T-helper 2 cell treated with Interferon-gamma antibody and Interleukin-4, amounts not matched to agents 5 μg/mL and 100 μg/mL, for 36 hours (primary cell): Measurements from ENCODE around the gene HOXB3.

Source experiments
- DNase-seq: peaks from one replicate; pipeline ENCODE4 v3.0.0; 2021; ENCODE audit warnings: low spot score
- H3K27ac Mint-ChIP-seq: one replicate; pipeline ENCODE4 v1.8.0; 2021; ENCODE audit warnings: mild to moderate bottlenecking, mixed read lengths
- H3K27me3 Mint-ChIP-seq: one replicate; pipeline ENCODE4 v1.8.0; 2021; ENCODE audit warnings: low read depth, mixed read lengths
- H3K36me3 Mint-ChIP-seq: one replicate; pipeline ENCODE4 v1.8.0; 2021; ENCODE audit warnings: low read depth, mixed read lengths
- H3K4me1 Mint-ChIP-seq: one replicate; pipeline ENCODE4 v1.8.0; 2021; ENCODE audit warnings: low read depth, mixed read lengths
- H3K4me3 Mint-ChIP-seq: one replicate; pipeline ENCODE4 v1.8.0; 2022; ENCODE audit warnings: mild to moderate bottlenecking, moderate library complexity, mixed read lengths
- H3K9me3 Mint-ChIP-seq: one replicate; pipeline ENCODE4 v1.8.0; 2021; ENCODE audit warnings: mixed read lengths

The HOXB3 gene

DNA sequence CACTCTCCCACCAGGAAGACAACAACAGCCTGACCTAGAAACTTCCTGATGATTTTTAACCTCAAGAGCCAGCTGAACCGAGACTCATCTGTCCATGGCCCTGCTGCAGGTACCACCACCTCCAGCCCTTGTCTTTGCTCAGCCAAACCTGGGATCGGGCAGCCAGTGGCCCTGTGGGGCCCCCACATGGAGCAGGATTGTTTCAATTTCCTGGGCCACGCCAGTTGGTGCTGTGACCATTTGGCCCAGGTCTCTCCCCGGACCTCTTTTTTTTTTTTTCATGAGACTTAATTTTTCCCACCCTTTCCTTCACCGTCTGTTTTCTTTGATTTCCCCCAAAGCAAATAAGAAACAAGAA is 36.9 kb downstream of the HOXB3 start:
- Mint-ChIP-seq H3K27ac (no peak overlapping the region), H3K9me3 (no peaks in the 10 kb centered on the region), H3K4me1 (peaks cover 16% of the 10 kb centered on the region), H3K4me3 (no peak overlapping the region), H3K36me3 (peaks cover 16% of the 10 kb centered on the region), H3K27me3 (peaks cover 25% of the 10 kb centered on the region)
- no peak for DNase-seq

DNA sequence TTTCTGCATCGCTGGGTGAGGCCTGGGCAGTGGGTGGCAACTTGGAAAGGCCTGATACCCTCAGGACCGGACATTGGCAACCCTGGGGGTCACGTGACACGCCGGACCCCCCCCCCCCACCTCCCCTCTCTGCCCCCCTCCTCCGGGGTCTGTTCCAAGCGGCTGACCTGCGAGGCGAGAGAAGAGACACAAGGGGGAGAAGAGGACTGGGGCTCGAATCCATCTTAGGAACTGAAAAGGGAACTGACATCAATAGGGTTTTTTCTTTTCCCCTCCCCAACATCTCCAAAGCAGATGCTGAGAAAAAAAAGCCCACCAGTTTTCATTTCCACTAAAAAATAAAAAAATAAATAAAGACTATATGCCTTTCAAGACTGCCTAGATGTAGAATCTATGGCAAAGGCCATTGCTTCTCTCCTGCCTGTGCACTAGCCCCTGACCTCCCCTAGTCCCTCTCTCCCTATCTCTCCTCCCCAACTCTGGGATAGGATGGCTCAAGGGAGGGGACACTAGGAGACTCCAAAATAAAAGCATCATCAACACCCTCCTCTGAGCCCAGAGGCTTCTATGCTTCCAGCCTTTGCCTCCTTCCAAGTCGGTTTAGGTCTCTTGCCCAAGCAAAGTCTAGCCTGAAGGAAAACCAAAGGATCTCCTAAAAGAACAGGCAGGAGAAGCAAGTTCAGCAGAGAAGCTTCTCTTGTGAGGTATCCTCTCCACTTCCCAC is 37.4 kb downstream of the HOXB3 start:
- Mint-ChIP-seq H3K36me3 (peaks cover 16% of the 10 kb centered on the region), H3K9me3 (no peaks in the 10 kb centered on the region), H3K4me3 (no peak overlapping the region), H3K27me3 (peaks cover 24% of the 10 kb centered on the region), H3K27ac (no peak overlapping the region), H3K4me1 (peaks cover 20% of the 10 kb centered on the region)
- DNase-seq = no peak

DNA sequence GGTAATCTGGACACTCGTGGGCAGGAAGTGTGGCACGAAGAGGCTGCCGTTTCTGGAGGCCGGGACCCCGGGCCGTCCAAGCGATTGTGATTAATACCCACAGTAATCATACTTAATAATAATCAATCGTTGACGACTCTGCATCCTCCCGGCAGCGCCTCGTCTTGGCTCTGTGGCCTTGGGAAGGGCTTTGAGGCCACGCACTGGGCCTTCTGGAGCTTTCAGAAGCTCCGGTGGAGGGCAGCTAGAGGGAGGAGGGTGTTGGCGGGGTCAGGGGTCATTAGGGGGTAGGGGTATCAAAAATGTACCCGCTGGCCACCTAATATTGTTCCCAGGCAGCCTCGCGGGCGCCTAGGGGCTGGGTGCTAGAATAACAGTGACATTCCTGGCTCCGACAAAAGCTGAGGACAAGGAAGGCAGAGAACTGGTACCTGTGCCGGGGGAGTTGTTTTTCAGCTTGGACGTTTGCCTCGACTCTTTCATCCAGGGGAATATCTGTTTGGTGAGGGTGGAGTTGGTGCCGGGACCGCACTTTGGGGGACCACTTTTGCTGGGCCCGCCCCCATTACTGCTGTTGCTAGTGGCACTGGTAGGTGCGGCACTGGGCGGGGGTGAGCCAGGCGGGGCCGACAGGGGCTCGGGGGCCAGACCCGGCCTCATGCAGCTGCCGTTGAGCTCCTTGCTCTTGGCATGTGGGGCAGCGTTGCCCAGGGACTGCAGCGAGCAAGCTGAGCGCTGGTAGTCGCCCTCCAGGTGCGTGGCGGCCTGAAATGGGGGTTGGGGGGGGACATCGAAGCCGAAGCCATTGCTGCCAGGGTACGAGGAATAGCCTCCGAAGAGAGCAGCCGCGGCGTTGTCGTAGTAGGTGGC is 38.2 kb downstream of the HOXB3 start:
- Mint-ChIP-seq H3K27ac (no peak overlapping the region), H3K4me1 (peaks cover 27% of the 10 kb centered on the region), H3K27me3 (peaks cover 22% of the 10 kb centered on the region), H3K9me3 (no peaks in the 10 kb centered on the region), H3K4me3 (no peak overlapping the region), H3K36me3 (peaks cover 16% of the 10 kb centered on the region)
- DNase-seq = no peak

DNA sequence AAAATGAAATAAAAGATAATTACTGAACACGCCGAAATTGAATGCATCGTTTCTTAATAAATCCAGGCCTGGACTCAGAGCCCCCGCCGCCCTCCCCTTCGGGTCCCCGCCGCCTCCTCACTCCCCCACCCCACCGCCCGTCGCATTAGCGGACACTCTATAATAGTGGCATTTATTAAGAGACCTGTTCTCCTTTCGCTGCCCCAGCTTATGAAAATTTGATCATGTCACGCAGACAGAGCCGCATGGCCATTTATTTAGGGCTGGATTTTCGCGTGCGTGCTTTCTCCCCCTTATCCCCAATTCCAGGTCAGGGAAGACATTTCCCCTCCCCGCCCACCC is 38.9 kb downstream of the HOXB3 start:
- Mint-ChIP-seq H3K4me1 (peaks cover 32% of the 10 kb centered on the region), H3K4me3 (no peak overlapping the region), H3K27me3 (peaks cover 16% of the 10 kb centered on the region), H3K9me3 (no peaks in the 10 kb centered on the region), H3K27ac (no peak overlapping the region), H3K36me3 (peaks cover 16% of the 10 kb centered on the region)
- DNase-seq = no peak

DNA sequence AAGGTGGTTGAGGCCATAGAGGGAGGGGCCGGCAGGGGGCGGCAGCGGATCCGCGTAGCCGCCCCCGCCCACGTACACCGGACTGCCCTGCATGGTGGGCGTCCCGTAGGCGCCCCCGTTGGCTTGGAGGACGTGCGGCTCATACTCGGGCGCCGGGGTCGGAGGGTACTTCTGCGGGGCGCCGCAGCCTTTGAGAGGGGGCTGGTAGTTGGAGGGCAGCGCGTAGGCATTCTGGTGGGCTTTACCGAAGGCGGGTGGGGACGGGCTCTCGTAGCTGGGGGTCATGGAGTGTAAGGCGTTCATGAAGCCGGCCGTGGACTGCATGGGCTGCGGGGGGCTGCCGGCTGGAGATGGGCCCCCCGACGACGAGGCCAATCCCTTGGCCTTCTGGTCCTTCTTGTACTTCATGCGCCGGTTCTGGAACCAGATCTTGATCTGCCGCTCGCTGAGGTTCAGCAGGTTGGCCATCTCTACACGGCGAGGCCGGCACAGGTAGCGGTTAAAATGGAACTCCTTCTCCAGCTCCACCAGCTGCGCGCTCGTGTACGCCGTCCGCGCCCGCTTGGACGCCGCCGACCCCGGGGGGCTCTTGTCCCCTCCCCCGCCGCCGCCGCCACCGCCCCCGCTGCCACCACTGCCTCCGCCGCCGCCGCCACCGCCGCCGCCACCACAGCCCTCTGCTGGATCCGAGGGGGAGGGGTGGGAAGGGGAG is 39.4 kb downstream of the HOXB3 start:
- Mint-ChIP-seq H3K36me3 (peaks cover 16% of the 10 kb centered on the region), H3K4me1 (peaks cover 35% of the 10 kb centered on the region), H3K9me3 (no peaks in the 10 kb centered on the region), H3K27me3 (peaks cover 11% of the 10 kb centered on the region), H3K27ac (no peak overlapping the region), H3K4me3 (no peak overlapping the region)
- no peak for DNase-seq

DNA sequence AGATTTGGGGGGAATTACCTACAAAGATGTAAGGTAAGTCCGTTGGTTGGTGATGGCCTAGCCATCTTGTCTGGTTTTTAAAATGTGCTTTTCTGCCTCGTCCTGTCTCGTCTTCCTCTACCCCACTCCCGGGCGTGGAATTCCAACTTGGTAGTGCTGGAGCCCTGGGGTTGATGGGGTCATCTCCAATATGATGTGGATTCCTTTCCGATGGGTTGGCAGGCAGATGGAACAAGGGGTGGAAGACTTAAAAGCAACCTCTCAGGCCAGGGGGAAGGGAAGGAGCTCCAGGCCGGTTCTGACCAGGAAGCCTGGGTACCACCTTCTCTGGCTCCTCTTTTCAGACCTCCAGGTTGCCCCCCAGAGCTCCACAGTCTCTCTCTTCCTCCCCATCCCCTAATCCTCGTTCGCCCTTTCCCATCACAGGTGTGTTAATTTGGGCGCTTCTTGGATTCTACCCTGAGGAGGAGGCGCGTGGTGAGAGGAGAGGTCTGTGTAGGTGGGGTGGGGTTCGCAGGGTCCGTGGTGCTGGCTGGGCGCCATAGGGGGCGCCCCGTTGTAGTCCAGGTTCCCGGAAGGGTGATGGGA is 40.0 kb downstream of the HOXB3 start:
- Mint-ChIP-seq H3K9me3 (no peaks in the 10 kb centered on the region), H3K27me3 (peaks cover 9% of the 10 kb centered on the region), H3K36me3 (peaks cover 15% of the 10 kb centered on the region), H3K4me3 (no peak overlapping the region), H3K27ac (no peak overlapping the region), H3K4me1 (peaks cover 36% of the 10 kb centered on the region)
- DNase-seq = no peak

DNA sequence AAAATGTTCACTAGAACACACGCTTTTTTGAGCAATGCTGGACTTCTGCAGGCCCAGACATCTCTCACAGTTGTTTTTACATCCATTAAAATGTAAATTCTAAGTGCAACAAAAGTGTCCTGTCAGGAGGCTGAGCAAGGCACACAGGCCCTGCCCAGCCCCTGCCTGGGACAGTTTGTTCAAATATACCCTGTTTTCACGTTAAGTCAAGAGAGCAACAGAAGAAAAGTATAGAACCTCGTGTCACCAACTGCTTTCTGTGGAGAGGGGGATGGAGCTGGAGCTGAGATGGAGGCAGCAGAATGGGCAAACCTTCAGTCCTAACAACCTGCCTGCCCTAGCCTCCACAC is 40.8 kb downstream of the HOXB3 start:
- Mint-ChIP-seq H3K9me3 (no peaks in the 10 kb centered on the region), H3K36me3 (peaks cover 16% of the 10 kb centered on the region), H3K27ac (no peak overlapping the region), H3K4me1 (peaks cover 39% of the 10 kb centered on the region), H3K27me3 (peaks cover 3% of the 10 kb centered on the region), H3K4me3 (no peak overlapping the region)
- no peak for DNase-seq

DNA sequence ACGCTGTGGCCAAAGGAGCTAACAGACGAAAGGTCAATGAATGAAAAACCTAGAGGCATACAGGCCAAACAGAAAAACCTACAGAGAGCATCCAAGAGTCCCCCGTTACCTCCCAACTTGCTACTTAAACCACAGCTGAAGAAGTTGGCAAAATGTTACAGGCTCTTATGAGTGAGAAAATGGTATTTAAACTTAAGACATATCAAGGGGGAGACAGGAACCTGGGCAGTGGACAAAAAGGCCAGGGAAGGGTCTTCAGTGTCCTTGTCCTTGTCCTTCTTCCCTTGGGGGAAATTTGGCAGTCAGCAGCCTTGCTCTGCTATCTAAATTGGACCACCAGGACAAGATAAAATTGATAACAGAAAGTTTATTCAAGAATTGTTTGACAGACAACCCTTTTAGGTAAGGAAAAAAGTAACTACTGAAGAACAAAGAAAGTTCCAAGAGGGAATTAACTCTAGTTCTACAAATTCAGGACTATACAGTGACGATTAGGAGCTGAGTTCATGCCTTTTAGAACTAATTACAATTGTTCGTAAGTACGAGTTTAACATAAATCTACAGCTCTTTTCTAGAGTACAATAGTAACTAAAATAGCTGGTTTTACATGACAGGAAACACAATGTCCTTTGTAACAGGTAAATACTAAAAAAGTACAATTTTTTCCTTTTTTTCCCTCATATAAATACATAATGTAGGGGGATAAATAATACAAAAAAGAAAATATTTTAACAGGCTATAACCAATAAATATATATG is 41.3 kb downstream of the HOXB3 start:
- Mint-ChIP-seq H3K4me3 (peak overlapping the region; percentile 69), H3K36me3 (peaks cover 17% of the 10 kb centered on the region), H3K27me3 (peaks cover 4% of the 10 kb centered on the region), H3K9me3 (no peaks in the 10 kb centered on the region), H3K27ac (peak overlapping the region; percentile 88), H3K4me1 (peaks cover 41% of the 10 kb centered on the region)
- DNase-seq = no peak

DNA sequence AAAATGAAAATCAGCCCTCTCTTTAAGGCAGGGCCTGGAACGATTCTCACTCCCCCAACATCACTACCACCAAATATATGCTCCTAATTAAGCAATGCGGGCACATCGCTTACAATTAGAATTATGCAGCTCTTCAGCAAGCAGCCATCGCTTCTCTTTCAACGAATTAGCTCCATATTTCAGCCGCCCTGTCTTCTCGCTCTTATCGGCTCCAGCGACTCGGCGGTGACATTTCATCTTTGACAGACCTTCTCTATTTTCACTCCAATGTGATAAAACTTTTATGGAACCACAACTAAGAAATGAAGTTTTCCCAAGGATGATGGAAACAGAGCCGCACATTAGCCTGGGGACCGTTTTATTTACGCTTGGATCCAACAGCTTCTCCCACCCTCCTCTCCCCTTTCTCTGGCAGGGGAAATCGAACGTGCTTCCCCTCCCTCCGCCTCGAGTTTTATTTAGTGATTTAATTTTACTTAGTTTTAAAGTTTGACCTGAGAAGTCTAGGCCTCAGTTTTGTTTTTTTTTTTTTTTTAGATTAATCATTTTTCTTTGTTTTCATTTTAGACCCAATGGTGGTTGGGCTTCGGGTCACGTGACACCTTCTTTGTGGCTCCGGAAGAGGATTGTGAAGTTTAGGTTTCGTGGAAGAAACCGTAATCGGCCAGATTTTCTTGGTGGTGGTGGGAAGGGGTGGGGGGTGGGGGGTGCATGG is 42.1 kb downstream of the HOXB3 start:
- no peaks in the 10 kb centered on the region for H3K9me3 Mint-ChIP-seq
- H3K27me3 Mint-ChIP-seq = peaks cover 4% of the 10 kb centered on the region
- H3K4me3 Mint-ChIP-seq = peak overlapping the region; percentile 69
- H3K27ac Mint-ChIP-seq = peak overlapping the region; percentile 88
- H3K4me1 Mint-ChIP-seq = peaks cover 41% of the 10 kb centered on the region
- peaks cover 17% of the 10 kb centered on the region for H3K36me3 Mint-ChIP-seq
- DNase-seq = peak; percentile 38

DNA sequence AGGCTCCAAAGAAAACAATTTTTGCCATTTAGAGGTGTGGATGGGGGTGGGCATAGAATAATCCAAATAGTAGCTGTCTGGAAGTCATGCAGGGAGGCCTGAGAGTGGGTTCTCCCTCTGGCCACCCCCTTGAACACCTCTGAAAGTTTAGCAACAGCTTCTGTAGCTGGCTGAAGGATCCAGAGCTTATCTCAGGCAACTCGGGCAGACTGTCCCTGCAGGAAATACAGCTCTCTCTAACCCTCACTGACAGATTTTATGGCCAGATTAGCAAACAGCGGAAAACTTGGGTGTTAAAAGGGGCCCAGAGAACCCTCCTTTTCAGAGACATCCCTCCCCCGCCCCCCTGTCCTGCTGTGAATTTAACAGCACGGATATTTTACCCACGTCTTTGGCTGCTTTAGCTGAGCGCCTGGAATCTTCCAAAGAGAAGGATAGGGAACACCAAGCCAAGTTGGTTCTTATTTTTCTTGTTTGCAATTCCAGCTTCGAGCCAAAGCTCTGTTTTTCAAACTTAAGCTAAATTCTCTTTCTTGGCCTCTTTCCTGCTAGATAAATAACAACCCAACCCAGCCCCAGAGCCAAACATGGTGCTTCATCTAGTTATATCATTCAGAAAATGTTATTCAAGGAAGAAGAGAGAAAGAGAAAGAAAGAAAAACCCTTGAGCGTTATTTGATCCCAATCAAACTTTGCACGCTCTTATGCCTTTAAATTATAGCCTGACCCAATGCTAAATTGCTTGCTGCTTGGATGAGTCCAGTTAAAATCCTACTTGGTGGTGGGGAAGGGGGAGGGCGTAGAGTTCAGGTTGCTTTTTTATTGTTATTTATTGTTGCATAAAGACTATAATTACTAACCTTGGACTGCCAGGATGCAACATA is 42.9 kb downstream of the HOXB3 start:
- peak overlapping the region; percentile 69 for H3K4me3 Mint-ChIP-seq
- H3K36me3 Mint-ChIP-seq = peaks cover 23% of the 10 kb centered on the region
- H3K27ac Mint-ChIP-seq = peak overlapping the region; percentile 88
- peaks cover 43% of the 10 kb centered on the region for H3K4me1 Mint-ChIP-seq
- DNase-seq = peak; percentile 11
- peaks cover 4% of the 10 kb centered on the region for H3K27me3 Mint-ChIP-seq
- H3K9me3 Mint-ChIP-seq = no peaks in the 10 kb centered on the region

DNA sequence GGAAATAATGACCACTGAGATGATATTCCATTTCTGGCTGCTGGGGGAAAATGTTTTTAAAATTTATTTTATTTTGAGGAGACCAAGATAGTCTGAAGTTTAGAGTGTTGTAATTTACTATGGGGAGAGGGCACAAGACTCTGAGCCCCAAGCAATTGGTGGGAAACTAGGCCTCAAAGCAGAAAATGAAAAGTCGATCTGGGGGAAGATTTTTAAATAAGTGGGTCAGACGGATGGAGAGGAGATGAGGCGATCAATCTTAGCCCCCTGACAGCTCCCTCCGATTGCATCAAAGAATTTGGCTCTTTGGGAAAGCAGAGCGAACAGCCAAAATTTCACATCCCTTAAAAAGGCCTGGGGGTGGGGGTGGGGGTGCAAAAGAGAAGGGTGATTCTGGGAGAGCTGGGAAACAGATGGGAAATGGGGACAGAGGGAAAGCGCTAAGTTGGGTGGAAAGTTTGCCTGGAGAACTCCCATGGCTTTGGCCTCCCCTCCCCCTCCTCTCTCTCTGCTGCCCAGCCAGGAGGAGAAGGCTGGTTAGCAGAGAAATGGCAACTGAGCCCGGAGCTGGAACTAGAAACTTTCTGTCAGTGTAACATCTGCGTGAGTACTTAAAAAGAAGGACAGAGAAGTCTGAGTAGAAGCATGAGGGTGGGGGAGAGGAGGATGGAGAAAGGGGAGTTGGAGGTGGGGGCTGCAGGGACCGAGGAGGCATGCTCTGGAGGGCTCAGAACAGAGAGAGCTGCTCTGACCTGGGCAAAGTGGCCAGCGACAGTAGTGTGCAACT is 43.7 kb downstream of the HOXB3 start:
- Mint-ChIP-seq H3K27me3 (peaks cover 8% of the 10 kb centered on the region), H3K4me1 (peaks cover 46% of the 10 kb centered on the region), H3K4me3 (peak overlapping the region; percentile 69), H3K27ac (peak overlapping the region; percentile 88), H3K9me3 (no peaks in the 10 kb centered on the region), H3K36me3 (peaks cover 24% of the 10 kb centered on the region)
- DNase-seq = no peak

DNA sequence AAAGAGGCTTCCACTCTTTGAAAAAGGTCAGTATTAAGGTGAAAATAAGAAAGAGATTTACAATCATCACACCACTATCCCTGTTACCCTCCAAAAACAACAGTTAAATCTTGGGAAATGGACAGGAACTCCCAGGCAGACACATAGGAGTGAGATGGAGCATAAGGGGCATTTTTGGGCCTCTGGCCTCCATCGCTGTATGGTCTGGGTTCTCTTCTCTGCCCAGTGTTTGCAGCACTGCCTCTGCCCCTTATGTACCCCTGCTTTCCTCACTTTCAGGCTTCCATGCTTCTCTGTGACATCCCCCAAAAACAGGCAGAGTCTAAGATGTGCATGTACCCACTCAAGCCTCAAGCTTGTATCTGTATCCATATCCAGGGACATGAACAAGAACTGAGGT is 44.5 kb downstream of the HOXB3 start:
- no peaks in the 10 kb centered on the region for H3K9me3 Mint-ChIP-seq
- H3K4me1 Mint-ChIP-seq = peaks cover 50% of the 10 kb centered on the region
- peak overlapping the region; percentile 98 for H3K4me3 Mint-ChIP-seq
- peaks cover 29% of the 10 kb centered on the region for H3K36me3 Mint-ChIP-seq
- peak overlapping the region; percentile 50 for H3K27ac Mint-ChIP-seq
- peaks cover 8% of the 10 kb centered on the region for H3K27me3 Mint-ChIP-seq
- no peak for DNase-seq
